ENCODE data around the gene ARHGAP26. TPM values are rescaled to one million over a fixed set of nuclear protein-coding genes. Genes with fewer than 3 reads are reported as not detected.

Gene ARHGAP26
- total and polyA plus RNA-seq, 4 experiments from 2014 or later: 2.0 to 22.7 (median 17.3) TPM

DNA sequence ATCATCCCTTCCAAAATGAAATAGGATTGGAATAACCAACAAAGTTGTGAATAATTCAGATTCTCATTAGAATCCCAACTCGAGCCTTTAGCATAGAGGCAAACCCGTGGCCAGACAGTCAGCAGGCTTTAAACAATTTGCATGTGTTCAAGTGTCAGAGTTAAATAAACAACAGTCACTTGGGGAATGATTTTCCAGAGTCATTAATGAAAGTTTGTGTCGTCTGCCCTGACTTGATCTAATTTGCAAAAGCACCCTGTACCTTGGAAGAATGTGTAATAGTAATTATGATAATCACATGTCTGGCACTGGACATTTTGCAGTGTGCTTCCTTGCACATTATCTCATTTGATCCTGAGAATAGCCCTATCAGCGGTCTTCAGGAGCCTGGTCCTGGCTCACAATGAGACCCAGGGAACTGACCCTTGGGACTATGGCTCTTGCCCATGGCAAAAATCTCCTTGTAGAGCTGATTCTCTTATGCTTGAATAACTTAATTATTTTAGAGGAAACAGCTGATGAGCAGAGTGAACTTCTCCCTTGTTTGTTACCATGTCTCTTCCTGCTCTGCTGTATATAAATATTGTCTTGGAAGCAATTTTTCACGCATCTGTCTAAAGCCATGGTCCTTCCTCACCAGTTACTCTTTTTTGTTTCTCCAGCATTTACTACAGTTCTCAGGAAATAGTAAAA lies 360.6 kb downstream of the ARHGAP26 start:
- DNase-seq: no peak
- no peak overlapping the region for H3K27ac ChIP-seq (ENCODE audit: low read depth, low read length)
- POLR2A ChIA-PET (ENCODE audit: partially characterized antibody): interaction anchor here (0.5 kb wide), 1 partner anchor 274 kb away, joined by 3 read pairs; no protein-coding TSS in a partner anchor
- H3K4me3 ChIP-seq (ENCODE audit: low read length in 2 of 2): no peak overlapping the region
- H3K36me3 ChIP-seq (ENCODE audit: insufficient read depth, low read length): no peaks in the 10 kb centered on the region
- intact Hi-C loops (cut with micrococcal nuclease): no loop called here
- Mint-ChIP-seq H3K4me3 (no peak overlapping the region), H3K9me3 (no peaks in the 10 kb centered on the region), H3K4me1 (peaks cover 0 to 1% (median 0%) of the 10 kb centered on the region in 4 donors), H3K27ac (no peak overlapping the region), H3K36me3 (peaks cover 11 to 12% of the 10 kb centered on the region in 2 donors), H3K27me3 (no peaks in the 10 kb centered on the region)
- H3K27me3 ChIP-seq (ENCODE audit: insufficient read depth, low read length): no peaks in the 10 kb centered on the region
- H3K9me3 ChIP-seq (ENCODE audit: control insufficient read depth in 1 of 2, low read length in 2 of 2): no peaks in the 10 kb centered on the region
- CTCF ChIA-PET (ENCODE audit: partially characterized antibody): no interaction called here
- no peaks in the 10 kb centered on the region for H3K4me1 ChIP-seq (ENCODE audit: insufficient read depth, low read length)

- H3K27ac Mint-ChIP-seq: no peak overlapping the region
- POLR2A ChIA-PET (ENCODE audit: partially characterized antibody): no interaction called here
These were observed 361.8 kb downstream of the ARHGAP26 start for GRCh38 chr5:143131972-143132371.

GRCh38 chr5:143132739-143133138 lies 362.6 kb downstream of the ARHGAP26 start:
- POLR2A ChIA-PET (ENCODE audit: partially characterized antibody): no interaction called here
- Mint-ChIP-seq H3K27me3 (no peaks in the 10 kb centered on the region), H3K36me3 (peaks cover 12 to 13% of the 10 kb centered on the region in 2 donors), H3K4me3 (no peak overlapping the region), H3K4me1 (peaks cover 0 to 1% (median 0%) of the 10 kb centered on the region in 4 donors), H3K9me3 (no peaks in the 10 kb centered on the region), H3K27ac (no peak overlapping the region)
- H3K27me3 ChIP-seq (ENCODE audit: insufficient read depth, low read length): no peaks in the 10 kb centered on the region
- no peak overlapping the region for H3K4me3 ChIP-seq (ENCODE audit: low read length in 2 of 2)
- CTCF ChIA-PET (ENCODE audit: partially characterized antibody): no interaction called here
- no peak for DNase-seq
- intact Hi-C loops (cut with micrococcal nuclease): no loop called here
- no peaks in the 10 kb centered on the region for H3K9me3 ChIP-seq (ENCODE audit: control insufficient read depth in 1 of 2, low read length in 2 of 2)
- H3K4me1 ChIP-seq (ENCODE audit: insufficient read depth, low read length): no peaks in the 10 kb centered on the region
- no peak overlapping the region for H3K27ac ChIP-seq (ENCODE audit: low read depth, low read length)
- H3K36me3 ChIP-seq (ENCODE audit: insufficient read depth, low read length): no peaks in the 10 kb centered on the region

More at GRCh38 chr5:143131972-143132371, 361.8 kb downstream of the ARHGAP26 start:
- DNase-seq: no peak
- Histone ChIP-seq H3K9me3 (ENCODE audit: control insufficient read depth in 1 of 2, low read length in 2 of 2) (no peaks in the 10 kb centered on the region), H3K27me3 (ENCODE audit: insufficient read depth, low read length) (no peaks in the 10 kb centered on the region), H3K4me3 (ENCODE audit: low read length in 2 of 2) (no peak overlapping the region), H3K36me3 (ENCODE audit: insufficient read depth, low read length) (no peaks in the 10 kb centered on the region), H3K4me1 (ENCODE audit: insufficient read depth, low read length) (no peaks in the 10 kb centered on the region), H3K27ac (ENCODE audit: low read depth, low read length) (no peak overlapping the region)
- intact Hi-C loops (cut with micrococcal nuclease): no loop called here
- Mint-ChIP-seq H3K36me3 (peaks cover 12 to 13% of the 10 kb centered on the region in 2 donors), H3K27me3 (no peaks in the 10 kb centered on the region), H3K4me3 (no peak overlapping the region), H3K4me1 (peaks cover 0 to 1% (median 0%) of the 10 kb centered on the region in 4 donors), H3K9me3 (no peaks in the 10 kb centered on the region)
- CTCF ChIA-PET (ENCODE audit: partially characterized antibody): interaction anchor here (1.0 kb wide), 1 partner anchor 693 kb away, joined by 3 read pairs; no protein-coding TSS in a partner anchor

- H3K36me3 ChIP-seq (ENCODE audit: insufficient read depth, low read length): no peaks in the 10 kb centered on the region
- intact Hi-C loops (cut with micrococcal nuclease): no loop called here
- Mint-ChIP-seq H3K27me3 (no peaks in the 10 kb centered on the region), H3K27ac (no peak overlapping the region), H3K9me3 (no peaks in the 10 kb centered on the region), H3K4me3 (no peak overlapping the region), H3K36me3 (peaks cover 13 to 18% of the 10 kb centered on the region in 2 donors), H3K4me1 (no peaks in the 10 kb centered on the region)
- POLR2A ChIA-PET (ENCODE audit: partially characterized antibody): no interaction called here
- H3K27ac ChIP-seq (ENCODE audit: low read depth, low read length): no peak overlapping the region
- H3K4me3 ChIP-seq (ENCODE audit: low read length in 2 of 2): no peak overlapping the region
- H3K27me3 ChIP-seq (ENCODE audit: insufficient read depth, low read length): no peaks in the 10 kb centered on the region
- no peak for DNase-seq
- CTCF ChIA-PET (ENCODE audit: partially characterized antibody): no interaction called here
- no peaks in the 10 kb centered on the region for H3K9me3 ChIP-seq (ENCODE audit: control insufficient read depth in 1 of 2, low read length in 2 of 2)
- H3K4me1 ChIP-seq (ENCODE audit: insufficient read depth, low read length): no peaks in the 10 kb centered on the region
These were observed 363.5 kb downstream of the ARHGAP26 start for GRCh38 chr5:143133721-143134120.

GRCh38 chr5:143134269-143134668 lies 364.1 kb downstream of the ARHGAP26 start:
- H3K27ac Mint-ChIP-seq: no peak overlapping the region
- Histone ChIP-seq H3K9me3 (ENCODE audit: control insufficient read depth in 1 of 2, low read length in 2 of 2) (no peaks in the 10 kb centered on the region), H3K27me3 (ENCODE audit: insufficient read depth, low read length) (no peaks in the 10 kb centered on the region), H3K27ac (ENCODE audit: low read depth, low read length) (no peak overlapping the region), H3K36me3 (ENCODE audit: insufficient read depth, low read length) (no peaks in the 10 kb centered on the region), H3K4me3 (ENCODE audit: low read length in 2 of 2) (no peak overlapping the region), H3K4me1 (ENCODE audit: insufficient read depth, low read length) (no peaks in the 10 kb centered on the region)
- no peaks in the 10 kb centered on the region for H3K27me3 Mint-ChIP-seq
- H3K4me1 Mint-ChIP-seq: no peaks in the 10 kb centered on the region
- peaks cover 13 to 18% of the 10 kb centered on the region in 2 donors for H3K36me3 Mint-ChIP-seq
- ChIA-PET CTCF (ENCODE audit: partially characterized antibody) (no interaction called here), POLR2A (ENCODE audit: partially characterized antibody) (no interaction called here)
- H3K9me3 Mint-ChIP-seq: no peaks in the 10 kb centered on the region
- no peak for DNase-seq
- intact Hi-C loops (cut with micrococcal nuclease): no loop called here
- H3K4me3 Mint-ChIP-seq: no peak overlapping the region

- H3K9me3 ChIP-seq (ENCODE audit: control insufficient read depth in 1 of 2, low read length in 2 of 2): no peaks in the 10 kb centered on the region
- intact Hi-C loops (cut with micrococcal nuclease): no loop called here
- DNase-seq: no peak
- H3K27ac Mint-ChIP-seq: peak overlapping the region in 2 of 7 donors; percentile 57 to 60
- H3K9me3 Mint-ChIP-seq: no peaks in the 10 kb centered on the region
- H3K27me3 Mint-ChIP-seq: no peaks in the 10 kb centered on the region
- H3K4me1 Mint-ChIP-seq: no peaks in the 10 kb centered on the region
- ChIA-PET CTCF (ENCODE audit: partially characterized antibody) (no interaction called here), POLR2A (ENCODE audit: partially characterized antibody) (no interaction called here)
- no peak overlapping the region for H3K4me3 Mint-ChIP-seq
- H3K4me1 ChIP-seq (ENCODE audit: insufficient read depth, low read length): no peaks in the 10 kb centered on the region
- H3K36me3 ChIP-seq (ENCODE audit: insufficient read depth, low read length): no peaks in the 10 kb centered on the region
- H3K27me3 ChIP-seq (ENCODE audit: insufficient read depth, low read length): no peaks in the 10 kb centered on the region
- H3K27ac ChIP-seq (ENCODE audit: low read depth, low read length): no peak overlapping the region
- peaks cover 13 to 18% of the 10 kb centered on the region in 2 donors for H3K36me3 Mint-ChIP-seq
- no peak overlapping the region for H3K4me3 ChIP-seq (ENCODE audit: low read length in 2 of 2)
These were observed 364.7 kb downstream of the ARHGAP26 start for GRCh38 chr5:143134900-143135299.

GRCh38 chr5:143135832-143136551 lies 365.8 kb downstream of the ARHGAP26 start:
- peaks cover 13 to 18% of the 10 kb centered on the region in 2 donors for H3K36me3 Mint-ChIP-seq
- POLR2A ChIA-PET (ENCODE audit: partially characterized antibody): no interaction called here

More at GRCh38 chr5:143135832-143136551, 365.8 kb downstream of the ARHGAP26 start:
- Histone ChIP-seq H3K9me3 (ENCODE audit: control insufficient read depth in 1 of 2, low read length in 2 of 2) (no peaks in the 10 kb centered on the region), H3K36me3 (ENCODE audit: insufficient read depth, low read length) (no peaks in the 10 kb centered on the region), H3K4me3 (ENCODE audit: low read length in 2 of 2) (no peak overlapping the region), H3K27me3 (ENCODE audit: insufficient read depth, low read length) (no peaks in the 10 kb centered on the region), H3K4me1 (ENCODE audit: insufficient read depth, low read length) (no peaks in the 10 kb centered on the region), H3K27ac (ENCODE audit: low read depth, low read length) (no peak overlapping the region)
- Mint-ChIP-seq H3K4me3 (no peak overlapping the region), H3K27ac (no peak overlapping the region), H3K4me1 (no peaks in the 10 kb centered on the region), H3K27me3 (no peaks in the 10 kb centered on the region), H3K9me3 (no peaks in the 10 kb centered on the region)
- CTCF ChIA-PET (ENCODE audit: partially characterized antibody): no interaction called here
- no peak for DNase-seq
- intact Hi-C loops (cut with micrococcal nuclease): no loop called here
